Choroid plexus epithelial cell (primary cell): ENCODE data around the gene CDK4.

Experiments used
- DNase-seq: peaks from one replicate; pipeline ENCODE4 v3.0.0-alpha.2; 2010; ENCODE audit warnings: low read depth
- H3K4me3 ChIP-seq: 2 replicates; pipeline ENCODE4 v1.5.1; 2011; ENCODE audit warnings: low read depth, mild to moderate bottlenecking, control low read depth, low read length, moderate library complexity
- TF ChIP-seq, protein P1 (sequence below): conservative IDR thresholded peaks from 2 replicates; pipeline ENCODE4 v1.5.1; 2011; ENCODE audit warnings: low read depth, mild to moderate bottlenecking, control low read depth, inconsistent platforms, low read length, moderate library complexity

Gene CDK4

DNA sequence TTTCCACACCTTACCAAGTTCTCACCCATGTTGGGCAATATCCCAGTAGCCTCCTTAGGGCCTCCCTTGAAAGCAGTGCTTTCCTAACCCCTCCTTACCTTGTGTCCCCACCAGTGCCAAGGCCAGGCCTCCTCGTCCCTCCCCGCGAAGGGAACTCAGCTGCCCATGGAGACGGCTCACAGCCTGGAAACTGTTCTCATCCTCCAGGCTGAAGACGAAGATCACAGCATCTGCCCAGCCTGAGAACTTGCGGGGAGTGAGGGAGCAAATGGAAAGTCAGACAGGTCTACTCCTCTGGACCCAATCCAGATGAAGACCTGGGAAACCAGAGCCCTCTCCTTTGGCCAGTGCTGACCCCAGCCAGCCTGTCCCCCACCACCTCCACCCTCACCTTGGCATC, 18.2 kb downstream of the CDK4 start:
- TF ChIP-seq, protein P1, sequence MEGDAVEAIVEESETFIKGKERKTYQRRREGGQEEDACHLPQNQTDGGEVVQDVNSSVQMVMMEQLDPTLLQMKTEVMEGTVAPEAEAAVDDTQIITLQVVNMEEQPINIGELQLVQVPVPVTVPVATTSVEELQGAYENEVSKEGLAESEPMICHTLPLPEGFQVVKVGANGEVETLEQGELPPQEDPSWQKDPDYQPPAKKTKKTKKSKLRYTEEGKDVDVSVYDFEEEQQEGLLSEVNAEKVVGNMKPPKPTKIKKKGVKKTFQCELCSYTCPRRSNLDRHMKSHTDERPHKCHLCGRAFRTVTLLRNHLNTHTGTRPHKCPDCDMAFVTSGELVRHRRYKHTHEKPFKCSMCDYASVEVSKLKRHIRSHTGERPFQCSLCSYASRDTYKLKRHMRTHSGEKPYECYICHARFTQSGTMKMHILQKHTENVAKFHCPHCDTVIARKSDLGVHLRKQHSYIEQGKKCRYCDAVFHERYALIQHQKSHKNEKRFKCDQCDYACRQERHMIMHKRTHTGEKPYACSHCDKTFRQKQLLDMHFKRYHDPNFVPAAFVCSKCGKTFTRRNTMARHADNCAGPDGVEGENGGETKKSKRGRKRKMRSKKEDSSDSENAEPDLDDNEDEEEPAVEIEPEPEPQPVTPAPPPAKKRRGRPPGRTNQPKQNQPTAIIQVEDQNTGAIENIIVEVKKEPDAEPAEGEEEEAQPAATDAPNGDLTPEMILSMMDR = no peak
- DNase-seq = no peak
- no peak overlapping the region for H3K4me3 ChIP-seq

DNA sequence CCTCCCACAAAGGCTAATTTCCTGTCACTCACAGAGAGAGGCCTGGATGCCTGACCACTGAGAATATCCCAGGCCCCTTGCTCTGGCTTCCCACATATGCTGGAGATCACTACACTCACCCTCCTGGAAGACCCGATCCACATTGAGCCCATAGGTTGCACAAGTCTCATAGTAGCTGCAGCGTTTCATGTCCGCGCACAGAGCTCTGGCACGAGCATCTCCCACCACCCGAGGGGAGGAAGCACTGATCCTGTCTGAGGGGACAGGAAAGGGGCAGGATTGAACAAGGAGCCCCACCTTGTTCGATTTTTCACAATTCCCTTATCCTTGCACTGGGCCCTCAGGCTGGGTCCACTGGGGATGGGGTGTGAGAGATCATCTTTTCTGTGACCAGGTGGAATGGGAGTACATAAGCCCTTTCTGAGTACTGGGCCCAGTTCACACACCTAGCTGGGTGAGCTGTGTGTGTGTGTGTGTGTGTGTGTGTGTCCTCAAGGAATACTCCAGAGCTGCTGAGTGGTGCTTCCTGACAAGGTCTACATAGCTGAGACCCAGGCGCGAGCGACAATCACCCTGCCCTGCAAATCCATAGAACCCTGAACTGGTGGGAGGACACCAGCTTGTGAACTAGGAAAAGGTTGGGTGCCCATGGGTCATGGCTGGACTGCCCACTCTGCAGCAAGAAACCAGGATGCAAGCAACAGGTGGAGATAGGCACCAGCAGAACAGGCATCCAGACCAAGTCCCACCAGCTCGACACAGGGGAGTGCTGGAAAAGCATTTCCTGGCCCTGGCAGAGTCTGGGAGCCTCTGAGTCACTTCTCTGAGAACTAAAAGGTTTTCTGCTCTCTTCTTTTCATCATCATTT, 19.1 kb downstream of the CDK4 start:
- DNase-seq = no peak
- TF ChIP-seq, protein P1 = no peak
- H3K4me3 ChIP-seq = no peak overlapping the region

DNA sequence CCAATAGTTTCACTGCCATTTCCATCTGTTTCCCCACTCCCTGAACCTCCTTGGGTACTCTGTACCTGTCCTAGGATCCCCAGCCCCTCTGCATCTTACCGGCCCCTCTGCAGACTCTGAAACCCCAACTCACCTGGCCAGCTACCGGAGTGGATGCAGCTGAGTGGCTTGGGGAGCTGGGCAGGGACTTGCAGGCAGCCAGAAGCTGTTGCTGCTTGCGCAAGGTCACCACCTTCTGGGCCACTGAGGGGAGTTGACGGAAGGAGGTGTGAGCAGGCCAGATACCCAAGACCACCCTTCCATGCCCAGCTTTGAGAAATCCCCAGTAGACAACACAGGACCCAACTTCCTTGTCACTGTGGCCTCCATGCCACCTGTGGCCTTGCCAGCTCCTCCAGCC, 19.8 kb downstream of the CDK4 start:
- no peak for DNase-seq
- no peak overlapping the region for H3K4me3 ChIP-seq
- TF ChIP-seq, protein P1 = no peak

DNA sequence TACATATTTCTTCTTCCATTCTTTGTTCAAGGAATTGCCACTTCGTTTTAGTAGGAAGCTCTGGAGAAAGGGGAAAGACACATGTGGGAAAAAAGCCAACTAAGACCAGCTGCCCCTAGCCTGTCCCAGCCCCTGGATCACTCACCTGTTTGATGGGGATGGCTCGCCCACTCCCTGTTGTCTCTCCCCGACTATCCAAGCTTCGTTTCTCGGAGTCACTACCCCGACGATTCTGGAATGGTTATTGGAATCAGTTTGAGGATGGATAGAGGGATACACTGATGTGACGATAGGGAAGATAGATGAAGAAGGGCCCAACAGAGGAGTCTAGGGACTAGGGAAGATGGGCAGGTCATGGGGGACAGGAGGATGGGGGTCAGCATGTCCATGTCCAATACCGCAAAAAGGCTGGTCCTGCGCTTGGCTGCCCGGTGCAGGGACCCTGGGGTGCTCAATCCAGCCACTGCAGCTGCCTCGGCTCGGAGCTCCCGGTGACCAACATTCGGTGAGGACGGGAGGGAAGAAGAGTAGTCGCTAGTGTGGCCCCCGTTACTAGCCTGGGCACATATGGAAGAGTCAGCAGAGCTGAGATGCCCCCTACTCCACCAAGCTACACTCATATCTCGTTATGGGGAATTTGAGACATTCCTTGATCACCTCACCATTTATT, 20.6 kb downstream of the CDK4 start:
- no peak overlapping the region for H3K4me3 ChIP-seq
- TF ChIP-seq, protein P1 = no peak
- no peak for DNase-seq

DNA sequence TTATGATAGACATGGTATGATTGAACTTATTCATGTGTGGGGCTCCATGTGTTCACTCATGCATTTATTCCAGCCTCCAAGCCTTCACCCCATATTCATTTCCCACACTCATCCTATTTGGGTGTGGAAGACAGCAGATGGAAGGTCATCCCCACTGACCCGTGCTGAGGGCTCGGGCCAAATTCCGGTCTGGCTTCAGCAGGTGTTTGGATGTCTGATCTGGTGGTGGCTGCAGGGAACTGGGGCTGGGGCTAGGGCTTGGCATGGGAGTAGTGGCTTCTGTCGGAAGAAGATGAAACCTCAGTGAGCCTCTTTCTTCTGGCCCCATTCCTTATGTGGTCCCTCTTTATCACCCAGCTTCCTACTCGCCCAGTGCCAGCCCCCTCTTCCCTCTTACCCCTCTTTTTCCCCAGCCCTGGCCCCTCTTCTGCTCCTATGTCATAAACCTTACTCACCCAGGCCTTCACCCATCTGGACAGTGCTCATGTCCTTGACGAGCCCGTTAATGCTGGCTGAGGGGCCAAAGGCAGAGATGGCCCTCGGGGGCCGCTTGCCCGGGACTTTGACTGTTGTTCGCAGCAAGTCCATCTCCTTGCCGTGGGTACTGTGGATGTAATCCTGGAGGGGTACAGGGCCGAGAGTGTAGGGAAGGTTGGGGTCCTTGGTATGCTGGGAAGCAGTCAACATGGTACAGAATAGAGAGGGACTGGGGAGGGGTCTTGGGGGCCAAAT, 21.6 kb downstream of the CDK4 start:
- TF ChIP-seq, protein P1 = no peak
- no peak for DNase-seq
- no peak overlapping the region for H3K4me3 ChIP-seq

DNA sequence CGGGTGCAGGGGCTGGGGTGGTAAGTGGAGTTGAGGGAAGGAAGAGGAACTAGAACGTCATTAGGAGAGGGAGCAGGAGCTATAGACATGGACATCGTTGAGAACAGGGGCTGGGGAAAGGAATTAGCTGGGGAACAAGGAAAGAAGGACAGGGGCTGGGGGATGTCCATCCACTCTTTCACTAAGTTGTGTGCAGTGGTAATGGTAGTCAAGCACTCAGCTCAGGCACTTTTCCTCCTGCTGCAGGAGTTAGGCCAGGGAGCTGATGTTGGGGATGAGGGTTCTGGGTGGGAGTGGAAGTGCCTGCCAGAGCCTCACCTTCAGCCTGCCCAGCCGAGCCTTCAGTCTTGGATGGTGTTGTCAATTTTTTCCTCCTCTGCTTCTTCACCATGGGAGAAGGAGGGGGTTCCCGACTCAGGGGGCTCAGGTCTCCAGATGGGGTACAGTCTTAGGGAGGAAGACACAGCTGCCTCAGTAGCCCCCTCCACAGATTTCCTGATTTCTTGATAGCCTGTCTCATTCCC, 22.7 kb downstream of the CDK4 start:
- DNase-seq = no peak
- TF ChIP-seq, protein P1 = no peak
- H3K4me3 ChIP-seq = no peak overlapping the region
